ENCODE results near the gene ADRM1. TPM values are rescaled to one million over a fixed set of nuclear protein-coding genes. Genes with fewer than 3 reads are reported as not detected.
A peak's percentile ranks its signal among the peaks of the same experiment; 100 is the strongest.

The ADRM1 gene
- total RNA-seq, 1 experiment from 2014 or later, result 200 TPM

GRCh38 chr20:62304331-62305148 is 1.7 kb downstream of the ADRM1 start:
- in situ Hi-C loops (cut with HindIII; ENCODE audit: low pct_unique_long_range_greater_than_20kb, low sequenced_read_pairs), result no loop called here
- DNase-seq (ENCODE audit: low read depth, low spot score), result no peak

- DNase-seq (ENCODE audit: low read depth, low spot score), result peak; percentile 15
- in situ Hi-C loops (cut with HindIII; ENCODE audit: low pct_unique_long_range_greater_than_20kb, low sequenced_read_pairs), result no loop called here
Observed at GRCh38 chr20:62305149-62305764, 2.5 kb downstream of the ADRM1 start.

GRCh38 chr20:62305765-62306413 is 3.1 kb downstream of the ADRM1 start:
- no peak for DNase-seq (ENCODE audit: low read depth, low spot score)
- in situ Hi-C loops (cut with HindIII; ENCODE audit: low pct_unique_long_range_greater_than_20kb, low sequenced_read_pairs), result no loop called here

GRCh38 chr20:62306414-62307187 is 3.8 kb downstream of the ADRM1 start:
- in situ Hi-C loops (cut with HindIII; ENCODE audit: low pct_unique_long_range_greater_than_20kb, low sequenced_read_pairs), result no loop called here

GRCh38 chr20:62307226-62308101 is 4.7 kb downstream of the ADRM1 start:
- DNase-seq (ENCODE audit: low read depth, low spot score), result no peak
- in situ Hi-C loops (cut with HindIII; ENCODE audit: low pct_unique_long_range_greater_than_20kb, low sequenced_read_pairs), result no loop called here

More at GRCh38 chr20:62306414-62307187, 3.8 kb downstream of the ADRM1 start:
- no peak for DNase-seq (ENCODE audit: low read depth, low spot score)

- DNase-seq (ENCODE audit: low read depth, low spot score), result no peak
- in situ Hi-C loops (cut with HindIII; ENCODE audit: low pct_unique_long_range_greater_than_20kb, low sequenced_read_pairs), result no loop called here
Observed at GRCh38 chr20:62308102-62308822, 5.5 kb downstream of the ADRM1 start.

- in situ Hi-C loops (cut with HindIII; ENCODE audit: low pct_unique_long_range_greater_than_20kb, low sequenced_read_pairs), result no loop called here
- no peak for DNase-seq (ENCODE audit: low read depth, low spot score)
Observed at GRCh38 chr20:62309198-62309944, 6.6 kb downstream of the ADRM1 start.

GRCh38 chr20:62309947-62310756 is 7.4 kb downstream of the ADRM1 start:
- no peak for DNase-seq (ENCODE audit: low read depth, low spot score)
- in situ Hi-C loops (cut with HindIII; ENCODE audit: low pct_unique_long_range_greater_than_20kb, low sequenced_read_pairs), result no loop called here

GRCh38 chr20:62310757-62311121 is 7.9 kb downstream of the ADRM1 start:
- in situ Hi-C loops (cut with HindIII; ENCODE audit: low pct_unique_long_range_greater_than_20kb, low sequenced_read_pairs), result no loop called here
- no peak for DNase-seq (ENCODE audit: low read depth, low spot score)

- no peak for DNase-seq (ENCODE audit: low read depth, low spot score)
- in situ Hi-C loops (cut with HindIII; ENCODE audit: low pct_unique_long_range_greater_than_20kb, low sequenced_read_pairs), result no loop called here
Observed at GRCh38 chr20:62311150-62311549, 8.4 kb downstream of the ADRM1 start.

- DNase-seq (ENCODE audit: low read depth, low spot score), result no peak
- in situ Hi-C loops (cut with HindIII; ENCODE audit: low pct_unique_long_range_greater_than_20kb, low sequenced_read_pairs), result no loop called here
Observed at GRCh38 chr20:62311832-62312661, 9.2 kb downstream of the ADRM1 start.

- no peak for DNase-seq (ENCODE audit: low read depth, low spot score)
- in situ Hi-C loops (cut with HindIII; ENCODE audit: low pct_unique_long_range_greater_than_20kb, low sequenced_read_pairs), result no loop called here
Observed at GRCh38 chr20:62312662-62312977, 9.8 kb downstream of the ADRM1 start.

GRCh38 chr20:62313021-62313420 is 10.2 kb downstream of the ADRM1 start:
- no peak for DNase-seq (ENCODE audit: low read depth, low spot score)
- in situ Hi-C loops (cut with HindIII; ENCODE audit: low pct_unique_long_range_greater_than_20kb, low sequenced_read_pairs), result no loop called here

- in situ Hi-C loops (cut with HindIII; ENCODE audit: low pct_unique_long_range_greater_than_20kb, low sequenced_read_pairs), result no loop called here
- no peak for DNase-seq (ENCODE audit: low read depth, low spot score)
Observed at GRCh38 chr20:62313460-62314338, 10.9 kb downstream of the ADRM1 start.
